ENCODE measurements around the gene AKAIN1.

Gene AKAIN1

DNA sequence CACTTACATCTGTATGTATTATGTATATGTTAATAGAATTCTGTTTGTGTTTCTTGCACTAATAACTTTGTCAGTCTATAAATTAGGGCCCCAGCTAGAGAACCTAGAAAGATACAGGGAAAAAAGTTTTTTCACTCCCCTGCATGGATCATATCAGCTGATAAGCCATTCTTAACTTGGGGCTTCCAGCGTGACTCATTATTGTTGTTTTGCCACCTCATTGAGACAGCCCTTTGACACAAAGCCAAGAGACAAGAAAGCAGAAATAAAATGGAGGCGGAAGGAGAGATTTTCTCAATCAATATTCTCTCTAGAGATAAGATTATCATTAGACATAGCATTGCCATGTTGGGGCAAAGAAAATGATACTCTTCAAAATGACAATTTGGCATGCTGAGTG lies 93.4 kb downstream of the AKAIN1 start:
- DNase-seq (ENCODE audit: low read depth) = no peak
- H3K4me3 ChIP-seq (replicated peaks; ENCODE audit: low read depth, low read length) = no peak overlapping the region
- TF ChIP-seq, protein P1, sequence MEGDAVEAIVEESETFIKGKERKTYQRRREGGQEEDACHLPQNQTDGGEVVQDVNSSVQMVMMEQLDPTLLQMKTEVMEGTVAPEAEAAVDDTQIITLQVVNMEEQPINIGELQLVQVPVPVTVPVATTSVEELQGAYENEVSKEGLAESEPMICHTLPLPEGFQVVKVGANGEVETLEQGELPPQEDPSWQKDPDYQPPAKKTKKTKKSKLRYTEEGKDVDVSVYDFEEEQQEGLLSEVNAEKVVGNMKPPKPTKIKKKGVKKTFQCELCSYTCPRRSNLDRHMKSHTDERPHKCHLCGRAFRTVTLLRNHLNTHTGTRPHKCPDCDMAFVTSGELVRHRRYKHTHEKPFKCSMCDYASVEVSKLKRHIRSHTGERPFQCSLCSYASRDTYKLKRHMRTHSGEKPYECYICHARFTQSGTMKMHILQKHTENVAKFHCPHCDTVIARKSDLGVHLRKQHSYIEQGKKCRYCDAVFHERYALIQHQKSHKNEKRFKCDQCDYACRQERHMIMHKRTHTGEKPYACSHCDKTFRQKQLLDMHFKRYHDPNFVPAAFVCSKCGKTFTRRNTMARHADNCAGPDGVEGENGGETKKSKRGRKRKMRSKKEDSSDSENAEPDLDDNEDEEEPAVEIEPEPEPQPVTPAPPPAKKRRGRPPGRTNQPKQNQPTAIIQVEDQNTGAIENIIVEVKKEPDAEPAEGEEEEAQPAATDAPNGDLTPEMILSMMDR (IDR thresholded peaks at IDR 0.05; ENCODE audit: low read length, missing control alignments) = no peak

DNA sequence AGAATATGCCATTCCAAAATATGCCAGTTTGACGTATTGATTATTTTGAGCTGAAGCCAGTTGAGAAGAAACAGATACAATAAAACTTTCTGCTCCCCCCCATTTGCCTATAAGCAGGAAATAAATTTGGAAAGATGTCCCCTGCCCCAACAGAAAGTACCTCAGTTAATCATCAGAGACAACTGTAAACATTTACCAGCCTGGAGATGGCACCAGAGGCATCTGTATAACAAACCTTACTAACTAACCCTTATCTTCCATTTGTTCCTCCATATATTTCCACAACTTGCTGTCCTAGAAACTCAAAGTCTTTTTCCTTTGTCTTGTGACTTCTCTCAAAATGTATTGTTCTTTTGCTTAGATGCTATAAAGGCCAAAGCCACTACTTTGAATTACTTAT lies 93.8 kb downstream of the AKAIN1 start:
- TF ChIP-seq, protein P1 (IDR thresholded peaks at IDR 0.05; ENCODE audit: low read length, missing control alignments) = no peak
- no peak overlapping the region for H3K4me3 ChIP-seq (replicated peaks; ENCODE audit: low read depth, low read length)
- DNase-seq (ENCODE audit: low read depth) = no peak

DNA sequence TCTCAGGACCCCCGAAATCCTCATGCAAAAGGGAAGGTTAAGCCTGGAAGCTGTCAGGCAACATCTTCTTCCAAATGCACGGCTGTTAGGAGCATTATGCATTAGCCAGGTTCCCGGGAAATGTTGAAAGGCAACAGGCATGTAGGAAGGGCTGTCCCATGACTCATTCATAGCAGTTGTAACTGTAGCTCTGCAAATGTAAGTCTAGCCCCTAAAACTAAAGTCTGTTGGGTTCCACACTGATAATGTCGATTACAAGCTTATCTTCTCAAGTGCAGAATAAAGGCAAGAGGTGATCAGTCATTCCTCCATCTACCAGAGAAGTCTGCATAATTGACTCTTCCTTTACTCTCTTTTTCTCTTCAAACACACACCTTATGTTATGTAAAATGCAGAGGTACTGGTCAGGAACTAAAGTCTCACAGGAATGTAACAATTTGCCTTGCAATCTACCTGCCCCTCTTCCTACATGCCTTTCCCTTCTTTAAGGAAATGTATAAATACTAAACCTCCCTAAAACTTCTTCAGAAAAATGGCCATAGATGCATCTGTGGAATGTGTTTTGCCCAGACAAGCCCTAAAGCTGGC lies 99.8 kb downstream of the AKAIN1 start:
- H3K4me3 ChIP-seq (replicated peaks; ENCODE audit: low read depth, low read length) = no peak overlapping the region
- TF ChIP-seq, protein P1 (IDR thresholded peaks at IDR 0.05; ENCODE audit: low read length, missing control alignments) = no peak
- DNase-seq (ENCODE audit: low read depth) = no peak

DNA sequence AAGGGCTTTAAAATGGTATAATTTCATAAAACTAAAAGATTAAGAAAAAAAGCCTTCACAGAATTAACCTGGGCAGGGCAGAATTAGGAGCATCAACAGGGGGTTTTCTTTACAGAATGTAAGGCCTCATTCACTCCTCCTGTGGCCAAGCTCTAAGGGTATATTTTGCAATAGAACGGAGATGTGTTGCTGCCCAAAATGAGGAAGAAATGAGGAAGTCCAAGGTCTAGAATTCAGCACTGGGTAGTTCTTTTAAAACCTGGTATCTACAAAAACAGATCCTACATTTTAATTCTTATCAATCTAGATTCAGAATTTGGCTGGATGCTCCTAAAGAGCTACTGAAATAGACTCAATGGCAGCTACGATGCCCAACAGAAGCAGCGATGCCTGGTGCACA lies 101.8 kb downstream of the AKAIN1 start:
- TF ChIP-seq, protein P1 (IDR thresholded peaks at IDR 0.05; ENCODE audit: low read length, missing control alignments) = no peak
- DNase-seq (ENCODE audit: low read depth) = no peak
- H3K4me3 ChIP-seq (replicated peaks; ENCODE audit: low read depth, low read length) = no peak overlapping the region

DNA sequence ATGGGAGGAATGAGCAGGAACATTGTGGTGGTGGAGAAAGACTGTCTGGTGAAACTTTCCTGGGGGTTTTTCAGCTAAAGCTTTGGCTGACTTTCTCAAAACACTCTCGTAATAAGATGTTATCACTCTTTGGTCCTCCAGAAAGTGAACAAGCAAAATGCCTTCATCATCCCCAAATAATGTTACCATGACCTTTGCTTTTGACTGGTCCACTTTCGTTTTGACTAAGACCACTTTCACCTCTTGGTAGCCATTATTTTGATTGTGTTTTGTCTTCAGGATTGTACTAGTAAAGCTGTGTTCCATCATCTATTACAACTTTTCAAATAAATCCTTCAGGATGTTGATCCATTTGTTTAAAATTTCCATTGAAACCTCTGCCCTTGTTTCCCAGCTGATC lies 103.2 kb downstream of the AKAIN1 start:
- TF ChIP-seq, protein P1 (IDR thresholded peaks at IDR 0.05; ENCODE audit: low read length, missing control alignments) = no peak
- DNase-seq (ENCODE audit: low read depth) = no peak
- H3K4me3 ChIP-seq (replicated peaks; ENCODE audit: low read depth, low read length) = no peak overlapping the region

Measured in fibroblast of pulmonary artery (primary cell).